Astrocyte of the hippocampus (primary cell): Measurements from ENCODE around the gene PIEZO2.
"Not testable (repeated sequence)": the region's sequence is repeated elsewhere in the genome, so short reads cannot be mapped to it uniquely, and the experiment has no call there.

Experiments
- DNase-seq: peaks from one replicate; pipeline ENCODE4 v3.0.0; 2011; ENCODE audit warnings: low read depth, low spot score

The PIEZO2 gene

DNA sequence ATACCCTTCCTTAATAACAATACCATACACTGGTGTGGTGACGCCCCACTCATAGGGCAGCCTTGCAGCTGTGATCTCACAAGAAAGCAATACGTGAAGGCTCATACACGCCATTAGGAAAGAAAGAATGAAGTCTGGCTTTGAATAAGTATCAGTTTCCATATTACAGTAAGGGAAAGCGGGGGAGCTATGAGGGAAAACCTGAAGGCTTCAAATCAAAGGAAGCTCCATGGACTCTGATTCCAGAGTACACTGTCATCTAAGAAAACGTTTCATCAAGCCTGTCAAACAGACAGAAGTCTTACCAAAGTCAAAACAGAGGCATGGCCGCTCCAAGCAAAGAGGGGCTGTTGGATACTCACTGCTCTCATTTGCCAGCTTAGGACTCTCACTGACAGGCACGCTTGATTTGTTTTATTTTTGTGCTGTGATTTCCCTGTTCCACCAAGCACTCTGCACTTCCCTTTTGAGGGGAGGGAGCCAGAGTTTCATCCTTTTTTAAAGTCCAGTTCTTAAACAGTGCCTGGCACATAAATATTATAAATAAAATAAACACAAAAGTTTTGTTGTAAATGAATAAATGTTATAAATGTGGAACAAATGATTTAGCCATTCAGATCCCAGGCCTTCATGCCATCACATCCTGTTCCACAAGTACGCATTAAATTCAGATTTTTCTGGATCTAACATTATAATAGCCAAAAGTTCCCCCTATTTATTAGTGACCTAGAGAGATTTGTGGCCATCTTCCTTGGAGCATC is 221.2 kb downstream of the PIEZO2 start:
- peak; percentile 16 for DNase-seq

GRCh38 chr18:10927286-10927992 is 221.9 kb downstream of the PIEZO2 start:
- peak; percentile 71 for DNase-seq

DNA sequence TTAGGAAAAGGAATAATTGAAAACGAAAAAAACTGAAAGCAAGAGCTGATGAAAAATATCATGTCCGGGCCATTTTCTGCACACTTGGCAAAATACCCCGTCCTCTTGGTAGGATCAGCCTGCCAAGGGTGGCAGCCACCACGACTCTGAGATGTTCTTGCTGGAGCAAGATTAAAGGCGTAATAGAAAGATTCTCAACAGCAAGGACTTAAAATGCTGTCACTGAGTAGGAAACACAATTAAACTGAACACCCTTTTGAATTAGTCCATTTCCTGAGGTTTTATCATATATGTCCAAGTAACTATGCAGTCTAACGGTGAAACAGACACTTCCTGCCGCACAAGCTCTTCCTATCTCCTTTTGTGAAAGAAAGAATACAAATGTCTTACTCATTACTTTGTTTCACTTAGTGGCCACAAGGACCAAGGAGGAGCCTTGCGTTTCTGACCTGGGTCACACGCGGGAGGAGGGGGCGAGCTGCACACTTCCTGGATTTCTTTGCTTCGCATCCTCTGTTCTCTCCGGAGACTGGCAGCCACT is 222.7 kb downstream of the PIEZO2 start:
- DNase-seq, result peak; percentile 42

DNA sequence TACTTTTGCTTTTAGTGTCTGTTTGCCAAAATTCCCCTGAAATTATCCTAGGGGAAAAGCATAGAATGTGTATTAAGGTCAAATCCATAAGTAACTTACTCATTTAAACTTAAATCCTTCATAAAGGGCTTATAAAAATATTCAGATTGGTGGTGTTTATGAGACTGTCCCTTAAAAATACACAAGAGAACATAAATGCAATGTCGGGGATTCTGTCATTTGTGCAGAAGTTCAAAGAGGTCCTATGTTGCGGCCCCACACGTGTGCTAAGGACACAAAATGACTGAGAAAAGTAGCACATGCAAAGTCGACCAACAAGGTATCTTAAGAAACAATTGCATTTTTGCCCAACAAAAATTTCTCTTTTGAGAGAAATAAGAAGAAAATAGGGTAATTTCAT is 225.1 kb downstream of the PIEZO2 start:
- no peak for DNase-seq

- DNase-seq, result no peak
These were observed 225.8 kb downstream of the PIEZO2 start for GRCh38 chr18:10923551-10924070.

- DNase-seq, result no peak
These were observed 226.2 kb downstream of the PIEZO2 start for GRCh38 chr18:10923141-10923540.

- not testable (repeated sequence) for DNase-seq
These were observed 226.7 kb downstream of the PIEZO2 start for GRCh38 chr18:10922712-10923111.

- not testable (repeated sequence) for DNase-seq
These were observed 229.1 kb downstream of the PIEZO2 start for GRCh38 chr18:10920309-10920708.

DNA sequence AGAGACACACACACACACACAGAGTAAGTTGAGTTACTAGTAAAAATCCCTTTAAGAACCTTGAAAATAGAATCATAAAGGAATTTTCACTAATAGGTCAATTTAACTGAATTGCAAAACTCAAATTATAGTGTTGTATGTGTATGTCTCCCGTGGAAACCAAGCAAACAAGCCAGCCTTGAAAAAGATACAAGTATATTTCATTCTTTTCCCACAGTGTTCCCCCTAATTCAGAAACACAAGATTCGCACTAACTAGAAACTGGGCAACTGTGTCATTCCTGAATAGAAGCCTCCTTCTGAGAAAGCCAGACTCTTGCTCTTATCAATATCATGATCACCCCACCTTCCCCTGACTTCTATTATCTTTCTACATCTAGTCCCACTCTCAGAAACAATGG is 229.5 kb downstream of the PIEZO2 start:
- DNase-seq, result no peak

GRCh38 chr18:10916865-10917264 is 232.5 kb downstream of the PIEZO2 start:
- DNase-seq, result no peak

DNA sequence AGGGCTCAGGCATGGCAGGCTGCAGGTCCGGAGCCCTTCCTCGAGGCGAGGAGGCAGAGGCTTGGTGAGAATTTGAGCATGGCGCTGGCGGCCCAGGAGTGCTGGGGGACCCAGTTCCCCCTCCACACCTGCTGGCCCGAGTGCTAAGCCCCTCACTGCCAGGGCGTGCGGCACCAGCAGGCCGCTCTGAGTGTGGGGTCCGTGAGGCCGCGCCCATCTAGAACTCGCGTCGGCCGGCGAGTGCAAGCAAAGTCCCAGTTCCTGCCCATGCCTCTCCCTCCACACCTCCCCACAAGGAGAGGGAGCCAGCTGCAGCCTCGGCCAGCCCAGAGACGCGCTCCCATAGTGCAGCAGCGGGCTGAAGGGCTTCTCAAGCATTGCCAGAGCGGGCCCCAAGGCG is 233.0 kb downstream of the PIEZO2 start:
- DNase-seq, result no peak

DNA sequence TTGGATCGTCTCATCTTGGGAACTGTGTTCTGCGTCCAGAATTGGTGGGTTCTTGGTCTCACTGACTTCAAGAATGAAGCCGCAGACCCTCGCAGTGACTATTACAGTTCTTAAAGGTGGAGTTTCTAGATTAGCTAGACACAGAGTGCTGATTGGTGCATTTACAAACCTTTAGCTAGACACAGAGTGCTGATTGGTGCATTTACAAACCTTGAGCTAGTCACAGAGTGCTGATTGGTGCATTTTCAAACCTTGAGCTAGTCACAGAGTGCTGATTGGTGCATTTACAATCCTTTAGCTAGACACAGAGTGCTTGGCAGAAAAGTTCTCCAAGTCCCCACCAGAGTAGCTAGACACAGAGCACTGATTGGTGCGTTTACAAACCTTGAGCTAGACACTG is 233.6 kb downstream of the PIEZO2 start:
- not testable (repeated sequence) for DNase-seq

GRCh38 chr18:10914610-10915009 is 234.8 kb downstream of the PIEZO2 start:
- DNase-seq, result not testable (repeated sequence)

GRCh38 chr18:10913919-10914318 is 235.4 kb downstream of the PIEZO2 start:
- DNase-seq, result peak; percentile 16

- peak; percentile 93 for DNase-seq
These were observed 236.4 kb downstream of the PIEZO2 start for GRCh38 chr18:10912790-10913545.

GRCh38 chr18:10909724-10910123 is 239.6 kb downstream of the PIEZO2 start:
- DNase-seq, result no peak

DNA sequence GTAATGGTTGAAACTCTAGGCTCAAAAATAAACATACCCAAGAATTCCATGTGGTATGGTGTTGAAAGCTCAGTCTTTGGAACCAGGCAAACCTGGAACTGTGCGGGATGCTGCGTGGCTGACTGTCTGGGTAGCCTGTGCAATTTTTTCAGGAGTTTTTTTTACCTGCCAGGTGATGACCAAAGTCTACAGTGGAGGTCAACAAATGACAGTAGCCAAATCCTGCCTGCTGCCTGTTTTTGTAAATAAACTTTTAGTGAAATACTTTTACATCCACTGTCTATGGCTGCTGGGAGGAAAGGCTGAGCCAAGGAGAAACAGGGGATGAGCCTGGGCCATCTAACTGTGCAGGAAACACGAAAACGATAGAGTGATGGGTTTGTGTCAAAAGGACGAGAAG is 240.6 kb downstream of the PIEZO2 start:
- no peak for DNase-seq

DNA sequence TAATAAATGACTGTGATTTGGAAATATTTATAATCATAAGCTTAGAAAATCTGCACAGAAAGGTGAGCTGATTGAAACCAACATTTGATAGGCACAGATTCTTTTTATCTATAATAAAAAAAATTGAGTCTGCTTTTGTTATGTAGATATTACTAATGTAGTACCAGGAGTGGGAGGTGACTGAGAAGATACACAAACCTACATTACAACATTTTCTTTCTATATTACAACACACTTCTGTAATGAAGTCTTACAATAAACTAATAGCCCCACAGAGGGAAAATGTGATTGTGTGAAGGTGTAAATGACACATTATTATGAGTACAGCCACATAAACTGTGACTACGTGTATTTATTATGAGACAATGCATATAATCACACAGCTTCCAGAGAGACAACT is 241.6 kb downstream of the PIEZO2 start:
- DNase-seq, result no peak

- no peak for DNase-seq
These were observed 248.0 kb downstream of the PIEZO2 start for GRCh38 chr18:10901329-10901728.

DNA sequence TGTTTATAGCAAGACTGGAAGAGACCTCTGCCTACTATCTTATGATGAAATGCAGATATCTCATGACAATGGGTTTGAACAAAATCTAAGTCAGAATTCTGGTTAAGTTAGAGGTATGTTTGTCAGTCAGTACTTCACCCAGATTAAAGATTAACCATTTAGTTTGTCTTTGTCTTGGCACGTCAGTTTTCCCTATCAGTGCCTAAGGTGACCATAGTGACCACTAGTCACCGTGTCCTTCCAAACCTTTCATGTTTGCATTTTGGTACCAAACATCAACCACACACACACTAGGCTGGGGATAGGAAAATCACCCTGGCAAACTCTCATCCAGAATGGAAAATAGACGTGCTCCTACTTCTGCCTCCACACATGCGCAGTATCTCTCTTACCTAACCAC is 248.9 kb downstream of the PIEZO2 start:
- DNase-seq, result no peak

GRCh38 chr18:10899481-10899880 is 249.9 kb downstream of the PIEZO2 start:
- no peak for DNase-seq

- no peak for DNase-seq
These were observed 250.9 kb downstream of the PIEZO2 start for GRCh38 chr18:10898417-10898974.
